ENCODE results near the gene ARMC9.

ARMC9 gene

DNA sequence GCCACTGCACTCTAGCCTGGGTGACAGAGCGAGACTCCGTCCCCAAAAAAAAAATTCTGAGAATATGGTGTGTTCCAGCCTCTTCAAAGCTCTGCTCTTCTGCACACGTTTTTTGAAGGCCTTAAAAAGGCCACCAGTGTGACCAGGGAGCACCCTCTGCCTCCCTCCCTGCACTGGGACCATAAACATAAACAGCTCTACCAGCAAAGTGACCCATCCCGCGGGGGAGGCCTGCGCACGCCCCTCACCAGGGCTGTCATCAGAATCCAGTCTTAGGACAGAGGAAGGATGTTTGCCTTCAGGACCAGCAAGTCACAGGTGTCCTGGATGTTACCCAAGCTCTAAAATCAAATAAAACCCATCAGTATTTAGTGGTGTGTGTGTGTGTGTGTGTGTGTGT lies 173.9 kb downstream of the ARMC9 start:
- TF ChIP-seq FOXP2 (optimal IDR thresholded peaks at IDR 0.05; ENCODE audit: borderline replicate concordance, extremely low read depth, extremely low read length, insufficient read depth): no peak
- TF ChIP-seq SIN3A (IDR thresholded peaks at IDR 0.05; ENCODE audit: borderline replicate concordance, insufficient read depth, low read length): no peak
- no peak for TF ChIP-seq TAF1 (IDR thresholded peaks at IDR 0.05; ENCODE audit: borderline replicate concordance, insufficient read depth, low read length)
- no peak for TF ChIP-seq POLR2AphosphoS5 (IDR thresholded peaks at IDR 0.05; ENCODE audit: low read depth, low read length)
- TF ChIP-seq, protein P1, sequence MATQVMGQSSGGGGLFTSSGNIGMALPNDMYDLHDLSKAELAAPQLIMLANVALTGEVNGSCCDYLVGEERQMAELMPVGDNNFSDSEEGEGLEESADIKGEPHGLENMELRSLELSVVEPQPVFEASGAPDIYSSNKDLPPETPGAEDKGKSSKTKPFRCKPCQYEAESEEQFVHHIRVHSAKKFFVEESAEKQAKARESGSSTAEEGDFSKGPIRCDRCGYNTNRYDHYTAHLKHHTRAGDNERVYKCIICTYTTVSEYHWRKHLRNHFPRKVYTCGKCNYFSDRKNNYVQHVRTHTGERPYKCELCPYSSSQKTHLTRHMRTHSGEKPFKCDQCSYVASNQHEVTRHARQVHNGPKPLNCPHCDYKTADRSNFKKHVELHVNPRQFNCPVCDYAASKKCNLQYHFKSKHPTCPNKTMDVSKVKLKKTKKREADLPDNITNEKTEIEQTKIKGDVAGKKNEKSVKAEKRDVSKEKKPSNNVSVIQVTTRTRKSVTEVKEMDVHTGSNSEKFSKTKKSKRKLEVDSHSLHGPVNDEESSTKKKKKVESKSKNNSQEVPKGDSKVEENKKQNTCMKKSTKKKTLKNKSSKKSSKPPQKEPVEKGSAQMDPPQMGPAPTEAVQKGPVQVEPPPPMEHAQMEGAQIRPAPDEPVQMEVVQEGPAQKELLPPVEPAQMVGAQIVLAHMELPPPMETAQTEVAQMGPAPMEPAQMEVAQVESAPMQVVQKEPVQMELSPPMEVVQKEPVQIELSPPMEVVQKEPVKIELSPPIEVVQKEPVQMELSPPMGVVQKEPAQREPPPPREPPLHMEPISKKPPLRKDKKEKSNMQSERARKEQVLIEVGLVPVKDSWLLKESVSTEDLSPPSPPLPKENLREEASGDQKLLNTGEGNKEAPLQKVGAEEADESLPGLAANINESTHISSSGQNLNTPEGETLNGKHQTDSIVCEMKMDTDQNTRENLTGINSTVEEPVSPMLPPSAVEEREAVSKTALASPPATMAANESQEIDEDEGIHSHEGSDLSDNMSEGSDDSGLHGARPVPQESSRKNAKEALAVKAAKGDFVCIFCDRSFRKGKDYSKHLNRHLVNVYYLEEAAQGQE (IDR thresholded peaks at IDR 0.05; ENCODE audit: insufficient read depth in 1 of 2, low read depth in 2 of 2, low read length in 2 of 2): no peak

DNA sequence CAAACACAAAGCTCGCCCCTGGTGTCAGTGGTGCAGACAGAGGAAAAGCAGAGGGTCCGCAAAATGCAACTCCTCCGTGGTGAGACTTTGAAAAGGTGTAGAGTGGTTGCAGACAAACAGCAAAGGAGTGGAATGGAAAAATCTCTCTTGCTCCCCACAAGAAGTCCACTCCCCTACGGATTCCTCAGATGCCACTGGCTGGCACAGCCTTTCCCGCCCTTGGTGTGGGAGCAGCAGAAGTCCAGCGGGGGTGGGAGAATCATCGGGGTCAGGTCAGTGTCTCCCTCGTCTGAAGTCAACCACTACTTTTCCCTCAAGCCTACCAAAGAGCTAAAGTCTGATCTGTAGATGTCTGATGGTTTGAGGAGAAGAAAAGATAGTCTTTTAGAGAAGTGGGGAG lies 174.8 kb downstream of the ARMC9 start:
- no peak for TF ChIP-seq POLR2AphosphoS5 (IDR thresholded peaks at IDR 0.05; ENCODE audit: low read depth, low read length)
- TF ChIP-seq, protein P1 (IDR thresholded peaks at IDR 0.05; ENCODE audit: insufficient read depth in 1 of 2, low read depth in 2 of 2, low read length in 2 of 2): no peak

DNA sequence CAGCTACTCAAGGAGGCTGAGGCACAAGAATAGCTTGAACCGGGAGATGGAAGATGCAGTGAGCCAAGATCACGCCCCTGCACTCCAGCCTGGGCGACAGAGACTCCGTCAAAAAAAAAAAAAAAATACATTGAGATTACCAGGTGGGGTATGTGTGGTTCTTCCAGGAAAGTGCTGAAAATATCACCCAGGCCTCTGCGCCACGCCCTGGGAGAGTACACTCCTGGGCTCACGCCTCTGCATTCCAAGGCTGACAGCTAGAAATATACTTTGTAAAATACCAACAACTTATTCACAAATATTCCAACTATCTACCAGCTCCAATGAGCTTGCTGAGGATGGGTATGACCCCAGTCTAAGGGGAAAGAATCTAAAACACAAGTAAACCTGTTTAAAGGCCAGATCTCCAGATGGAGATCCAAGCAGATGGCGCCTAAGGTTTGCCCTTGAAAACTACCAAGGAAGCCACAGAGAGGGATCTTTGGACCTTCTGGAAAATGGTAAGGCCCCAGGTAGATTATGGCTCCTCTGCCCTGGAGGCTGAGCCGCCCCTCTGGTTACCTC lies 175.4 kb downstream of the ARMC9 start:
- TF ChIP-seq FOXP2 (optimal IDR thresholded peaks at IDR 0.05; ENCODE audit: borderline replicate concordance, extremely low read depth, extremely low read length, insufficient read depth) (no peak), POLR2AphosphoS5 (IDR thresholded peaks at IDR 0.05; ENCODE audit: low read depth, low read length) (no peak), SIN3A (IDR thresholded peaks at IDR 0.05; ENCODE audit: borderline replicate concordance, insufficient read depth, low read length) (no peak), TAF1 (IDR thresholded peaks at IDR 0.05; ENCODE audit: borderline replicate concordance, insufficient read depth, low read length) (no peak)

DNA sequence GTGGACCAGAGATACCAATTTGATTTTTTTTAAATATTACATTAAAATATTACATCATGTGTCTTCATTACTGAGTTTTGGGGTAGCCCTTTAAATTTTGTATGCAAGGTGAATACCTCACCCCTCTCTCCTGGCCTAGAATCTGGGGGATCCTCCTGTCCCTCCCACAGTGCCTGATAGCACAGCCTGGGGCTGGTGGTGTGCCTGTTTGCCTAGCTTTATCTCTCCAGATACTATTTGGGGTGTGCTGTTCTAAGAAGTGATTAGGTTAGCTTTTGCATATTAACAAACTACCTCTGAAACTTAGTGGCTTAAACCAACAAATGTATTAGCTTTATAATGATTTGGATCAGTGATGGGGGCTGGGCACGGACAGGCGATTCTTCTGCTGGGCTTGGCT lies 176.3 kb downstream of the ARMC9 start:
- TF ChIP-seq FOXP2 (optimal IDR thresholded peaks at IDR 0.05; ENCODE audit: borderline replicate concordance, extremely low read depth, extremely low read length, insufficient read depth) (no peak), SIN3A (IDR thresholded peaks at IDR 0.05; ENCODE audit: borderline replicate concordance, insufficient read depth, low read length) (no peak), POLR2AphosphoS5 (IDR thresholded peaks at IDR 0.05; ENCODE audit: low read depth, low read length) (no peak)

DNA sequence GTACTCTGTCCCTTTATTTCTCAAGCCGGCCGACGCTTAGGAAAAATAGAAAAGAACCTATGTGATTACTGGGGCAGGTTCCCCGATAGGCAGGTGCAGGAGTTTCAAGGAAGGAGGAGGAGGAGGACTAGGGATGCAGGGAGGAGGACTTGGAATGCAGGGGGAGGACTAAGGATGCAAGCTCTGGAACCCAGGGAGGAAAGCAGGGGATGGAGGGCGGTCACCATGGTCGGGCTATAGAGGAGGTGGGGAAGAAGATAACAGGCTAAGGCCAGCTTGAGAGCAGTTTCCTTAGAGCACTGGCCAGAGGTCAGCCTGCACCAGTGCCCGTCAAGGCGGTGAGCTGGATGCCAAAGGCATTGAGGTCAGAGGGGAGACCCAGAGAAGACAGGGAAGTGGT lies 178.4 kb downstream of the ARMC9 start:
- TF ChIP-seq TAF1 (IDR thresholded peaks at IDR 0.05; ENCODE audit: borderline replicate concordance, insufficient read depth, low read length) (no peak), FOXP2 (optimal IDR thresholded peaks at IDR 0.05; ENCODE audit: borderline replicate concordance, extremely low read depth, extremely low read length, insufficient read depth) (no peak), SIN3A (IDR thresholded peaks at IDR 0.05; ENCODE audit: borderline replicate concordance, insufficient read depth, low read length) (no peak), POLR2AphosphoS5 (IDR thresholded peaks at IDR 0.05; ENCODE audit: low read depth, low read length) (no peak)
- TF ChIP-seq, protein P1 (IDR thresholded peaks at IDR 0.05; ENCODE audit: insufficient read depth in 1 of 2, low read depth in 2 of 2, low read length in 2 of 2): no peak

DNA sequence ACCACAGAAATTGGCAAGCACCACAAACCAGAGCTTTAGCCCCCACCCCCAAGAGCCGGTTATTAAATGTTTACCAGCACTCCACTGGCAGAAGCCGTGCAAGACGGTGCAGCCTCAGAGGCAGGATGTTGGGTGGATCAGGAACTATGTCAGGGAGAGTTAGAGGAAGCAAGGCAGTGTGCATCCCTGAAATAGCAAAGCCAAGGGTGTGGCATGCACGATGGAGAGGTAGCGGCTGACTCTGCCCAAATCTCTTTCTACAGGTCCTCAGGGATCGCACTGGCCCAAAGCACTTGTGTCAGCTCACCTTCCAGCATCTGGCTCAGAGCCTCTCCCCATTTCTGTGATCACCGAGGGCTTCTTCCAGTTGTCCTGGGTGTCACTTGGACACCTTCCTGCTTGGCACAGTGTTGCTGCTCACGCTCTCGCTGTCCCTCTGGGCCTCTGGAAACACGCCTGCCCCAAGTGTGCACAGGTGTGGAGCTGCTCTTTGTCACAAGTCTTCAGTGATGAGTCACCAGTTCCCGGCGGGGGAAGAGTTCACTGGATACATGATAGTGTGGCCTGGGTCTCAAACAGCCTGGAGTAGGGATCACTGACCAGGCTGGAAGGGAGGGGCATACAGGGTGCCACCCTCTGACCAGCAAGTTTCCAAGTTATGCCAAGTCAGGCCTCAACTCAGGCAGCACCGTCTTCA lies 179.7 kb downstream of the ARMC9 start:
- no peak for TF ChIP-seq TAF1 (IDR thresholded peaks at IDR 0.05; ENCODE audit: borderline replicate concordance, insufficient read depth, low read length)

Measured in PFSK-1 (cell line).